ENCODE results near the gene POFUT1. TPM values are rescaled to one million over a fixed set of nuclear protein-coding genes. Genes with fewer than 3 reads are reported as not detected.
A peak's percentile ranks its signal among the peaks of the same experiment; 100 is the strongest.

POFUT1 gene
- total and polyA plus RNA-seq, 3 experiments from 2014 or later, result 15.8 to 88.8 (median 87.1) TPM

DNA sequence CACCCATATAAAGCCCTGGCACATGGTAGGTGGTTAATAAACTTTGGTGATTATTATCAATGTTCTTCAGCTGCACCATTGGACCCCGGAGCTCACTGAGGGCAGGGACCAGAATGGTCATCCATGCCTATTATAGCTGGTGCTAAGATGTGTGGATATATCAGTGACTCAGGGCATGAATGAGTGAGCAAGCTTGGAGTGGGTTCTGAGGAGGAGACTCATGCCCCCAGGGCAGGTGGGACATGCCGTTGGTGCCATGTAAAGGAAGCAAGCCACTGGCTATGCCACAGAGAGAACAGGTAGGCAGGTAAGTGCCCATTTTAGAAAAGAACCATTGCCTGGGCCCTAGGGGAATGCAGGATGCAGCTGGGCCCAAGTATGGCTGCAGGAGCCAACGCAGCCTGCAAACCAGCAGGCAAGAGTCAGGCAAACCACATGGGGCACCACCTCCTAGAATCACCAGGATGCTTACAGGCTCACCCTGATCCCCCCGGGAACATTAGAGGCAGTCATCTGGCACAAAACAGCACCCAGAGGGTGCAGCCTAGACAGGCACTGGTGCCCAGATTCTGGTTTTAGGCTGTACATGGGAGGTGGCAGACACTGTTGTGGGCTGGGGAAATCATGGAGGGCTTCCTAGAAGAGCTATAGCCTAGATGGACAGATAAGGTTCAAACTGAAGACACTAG is 23.6 kb upstream of the POFUT1 start:
- H3K4me1 ChIP-seq (ENCODE audit: insufficient read depth, low read length), result peaks cover 11% of the 10 kb centered on the region
- DNase-seq, result no peak
- H3K27ac ChIP-seq (ENCODE audit: low read depth, low read length), result no peak overlapping the region
- ChIA-PET POLR2A (no interaction called here), CTCF (no interaction called here)
- no peaks in the 10 kb centered on the region for H3K36me3 ChIP-seq (ENCODE audit: insufficient read depth, low read length)
- Mint-ChIP-seq H3K9me3 (no peaks in the 10 kb centered on the region), H3K4me3 (no peak overlapping the region), H3K36me3 (no peaks in the 10 kb centered on the region), H3K4me1 (peaks cover 5 to 9% (median 9%) of the 10 kb centered on the region in 3 donors), H3K27ac (no peak overlapping the region), H3K27me3 (peaks cover 0 to 2% of the 10 kb centered on the region in 2 donors)
- no peaks in the 10 kb centered on the region for H3K9me3 ChIP-seq (ENCODE audit: low read length)
- no peak overlapping the region for H3K4me3 ChIP-seq (ENCODE audit: low read length)
- H3K27me3 ChIP-seq (ENCODE audit: insufficient read depth, low read length, poor library complexity, severe bottlenecking), result no peaks in the 10 kb centered on the region

DNA sequence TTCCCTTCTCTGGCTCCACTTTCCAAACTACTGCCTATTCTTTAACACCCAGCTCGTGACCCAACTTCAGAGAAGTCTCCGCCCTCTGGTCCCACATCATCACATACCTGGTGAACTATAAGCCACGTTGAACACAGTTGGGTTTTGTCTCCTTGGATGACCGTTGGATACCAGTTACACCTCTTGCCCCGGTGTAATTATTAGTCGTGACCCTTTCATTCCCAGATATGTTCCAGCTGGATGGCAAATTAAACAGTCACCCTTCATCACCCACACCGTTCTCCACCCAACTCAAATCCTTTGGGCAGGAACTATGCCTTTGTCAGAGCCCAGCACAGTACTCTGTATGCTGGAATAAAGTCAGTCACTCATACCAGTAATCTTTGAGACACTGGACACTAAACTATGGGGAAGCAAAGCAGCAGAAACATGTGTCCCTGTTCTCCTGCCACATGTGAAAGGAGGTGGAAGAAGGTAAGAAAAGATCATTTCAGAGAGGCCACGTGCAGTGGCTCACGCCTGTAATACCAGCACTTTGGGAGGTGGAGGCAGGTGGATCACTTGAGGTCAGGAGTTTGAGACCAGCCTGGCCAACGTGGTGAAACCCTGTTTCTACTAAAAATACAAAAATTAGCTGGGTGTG is 22.6 kb upstream of the POFUT1 start:
- Histone ChIP-seq H3K27ac (ENCODE audit: low read depth, low read length) (no peak overlapping the region), H3K36me3 (ENCODE audit: insufficient read depth, low read length) (no peaks in the 10 kb centered on the region), H3K27me3 (ENCODE audit: insufficient read depth, low read length, poor library complexity, severe bottlenecking) (no peaks in the 10 kb centered on the region), H3K9me3 (ENCODE audit: low read length) (no peaks in the 10 kb centered on the region), H3K4me3 (ENCODE audit: low read length) (no peak overlapping the region), H3K4me1 (ENCODE audit: insufficient read depth, low read length) (peaks cover 18% of the 10 kb centered on the region)
- peaks cover 13 to 15% (median 14%) of the 10 kb centered on the region in 3 donors for H3K4me1 Mint-ChIP-seq
- H3K27me3 Mint-ChIP-seq, result peaks cover 0 to 2% of the 10 kb centered on the region in 2 donors
- H3K9me3 Mint-ChIP-seq, result no peaks in the 10 kb centered on the region
- ChIA-PET POLR2A (no interaction called here), CTCF (no interaction called here)
- H3K4me3 Mint-ChIP-seq, result no peak overlapping the region
- H3K27ac Mint-ChIP-seq, result no peak overlapping the region
- H3K36me3 Mint-ChIP-seq, result no peaks in the 10 kb centered on the region
- no peak for DNase-seq

DNA sequence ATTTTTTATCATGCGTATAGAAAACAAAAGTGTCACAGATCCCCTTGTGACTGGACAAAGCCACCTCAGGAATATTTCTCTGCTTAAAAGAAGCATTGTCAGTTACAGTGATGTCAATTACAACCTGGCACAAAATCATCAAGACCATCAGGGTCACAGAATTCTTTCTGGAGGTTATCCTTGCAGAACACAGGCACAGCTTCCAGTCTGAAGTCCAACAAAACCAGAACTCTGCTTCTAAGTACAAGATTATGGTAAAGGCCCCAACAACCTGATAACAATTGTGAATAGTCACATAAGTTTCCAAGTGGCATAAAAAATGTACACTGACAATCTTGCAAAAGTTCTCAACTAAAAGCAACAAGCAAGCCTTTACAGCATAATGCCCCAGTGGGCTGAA is 21.2 kb upstream of the POFUT1 start:
- POLR2A ChIA-PET, result no interaction called here
- no peak overlapping the region for H3K27ac ChIP-seq (ENCODE audit: low read depth, low read length)
- CTCF ChIA-PET, result no interaction called here
- Mint-ChIP-seq H3K27me3 (peaks cover 0 to 2% of the 10 kb centered on the region in 2 donors), H3K4me1 (peaks cover 18 to 25% (median 22%) of the 10 kb centered on the region in 3 donors), H3K4me3 (no peak overlapping the region), H3K27ac (no peak overlapping the region), H3K36me3 (no peaks in the 10 kb centered on the region), H3K9me3 (no peaks in the 10 kb centered on the region)
- peaks cover 18% of the 10 kb centered on the region for H3K4me1 ChIP-seq (ENCODE audit: insufficient read depth, low read length)
- no peak overlapping the region for H3K4me3 ChIP-seq (ENCODE audit: low read length)
- H3K9me3 ChIP-seq (ENCODE audit: low read length), result no peaks in the 10 kb centered on the region
- H3K27me3 ChIP-seq (ENCODE audit: insufficient read depth, low read length, poor library complexity, severe bottlenecking), result no peaks in the 10 kb centered on the region
- no peak for DNase-seq
- no peaks in the 10 kb centered on the region for H3K36me3 ChIP-seq (ENCODE audit: insufficient read depth, low read length)

DNA sequence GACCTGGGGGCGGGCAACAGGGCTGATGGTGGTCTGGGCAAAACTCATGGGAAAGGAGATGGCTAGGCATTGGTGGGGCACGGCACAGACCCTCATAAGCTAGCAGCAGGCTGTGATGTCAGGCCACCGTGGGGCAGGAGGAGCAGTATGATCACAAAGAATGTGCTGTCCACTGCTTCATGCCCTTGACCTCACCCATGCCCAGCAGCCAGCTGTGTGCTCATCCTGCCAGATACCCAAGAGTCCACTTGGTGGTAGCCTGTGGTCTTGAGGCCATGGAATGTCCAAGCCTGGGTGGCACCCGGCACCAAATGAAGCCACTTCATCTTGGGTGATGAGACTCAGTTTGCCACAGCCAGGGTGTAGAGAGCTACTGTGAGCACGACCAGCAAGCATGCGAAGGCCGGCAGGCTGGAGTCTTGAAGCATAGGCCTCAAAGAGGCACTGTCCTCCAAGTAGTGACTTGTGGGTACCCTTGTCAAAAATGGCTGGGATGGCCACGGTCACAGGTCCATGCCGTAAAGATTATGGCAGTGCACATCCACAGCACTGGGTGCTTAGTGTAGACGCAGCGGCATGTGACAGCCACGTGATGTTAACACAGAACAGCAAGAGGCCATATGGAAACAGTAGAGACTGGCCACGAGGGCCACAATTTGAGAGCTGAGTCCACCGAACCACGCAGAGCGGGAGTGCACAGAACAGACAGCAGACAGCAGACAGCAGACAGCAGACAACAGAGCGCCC is 19.1 kb upstream of the POFUT1 start:
- Mint-ChIP-seq H3K27ac (peak overlapping the region; percentile 61 to 96 (median 89)), H3K9me3 (no peaks in the 10 kb centered on the region), H3K36me3 (no peaks in the 10 kb centered on the region), H3K4me3 (peak overlapping the region; percentile 82 to 87 (median 84)), H3K27me3 (no peaks in the 10 kb centered on the region), H3K4me1 (peaks cover 20 to 29% (median 22%) of the 10 kb centered on the region in 3 donors)
- no peaks in the 10 kb centered on the region for H3K9me3 ChIP-seq (ENCODE audit: low read length)
- H3K27ac ChIP-seq (ENCODE audit: low read depth, low read length), result no peak overlapping the region
- ChIA-PET POLR2A (interaction anchor here (0.6 kb wide), 1 partner anchor 171 kb away, joined by 3 read pairs; no protein-coding TSS in a partner anchor), CTCF (no interaction called here)
- peak in 1 of 5 donors; percentile 43 for DNase-seq
- H3K4me3 ChIP-seq (ENCODE audit: low read length), result peak overlapping the region; percentile 64
- H3K27me3 ChIP-seq (ENCODE audit: insufficient read depth, low read length, poor library complexity, severe bottlenecking), result no peaks in the 10 kb centered on the region
- H3K36me3 ChIP-seq (ENCODE audit: insufficient read depth, low read length), result no peaks in the 10 kb centered on the region
- peaks cover 18% of the 10 kb centered on the region for H3K4me1 ChIP-seq (ENCODE audit: insufficient read depth, low read length)

DNA sequence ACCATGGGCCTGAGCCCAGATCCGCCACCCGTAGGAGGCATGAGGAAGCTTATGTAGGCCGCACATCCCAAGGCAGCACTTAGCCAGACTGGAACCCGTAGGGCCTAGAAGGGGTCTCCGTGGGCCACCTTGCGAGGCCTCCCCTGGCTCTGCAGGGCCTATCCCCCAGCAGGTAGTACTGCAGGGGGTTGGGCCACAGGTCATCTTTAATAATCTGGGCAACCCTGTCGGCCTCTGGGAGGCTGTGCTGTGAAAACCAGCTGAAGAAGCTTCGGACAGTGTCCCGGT is 18.6 kb upstream of the POFUT1 start:
- POLR2A ChIA-PET, result interaction anchor here (0.6 kb wide), 1 partner anchor 171 kb away, joined by 3 read pairs; no protein-coding TSS in a partner anchor
- Histone ChIP-seq H3K27ac (ENCODE audit: low read depth, low read length) (no peak overlapping the region), H3K27me3 (ENCODE audit: insufficient read depth, low read length, poor library complexity, severe bottlenecking) (no peaks in the 10 kb centered on the region), H3K4me3 (ENCODE audit: low read length) (peak overlapping the region; percentile 64), H3K9me3 (ENCODE audit: low read length) (no peaks in the 10 kb centered on the region), H3K4me1 (ENCODE audit: insufficient read depth, low read length) (peaks cover 18% of the 10 kb centered on the region), H3K36me3 (ENCODE audit: insufficient read depth, low read length) (no peaks in the 10 kb centered on the region)
- Mint-ChIP-seq H3K27me3 (peaks cover 0 to 3% of the 10 kb centered on the region in 2 donors), H3K4me1 (peaks cover 20 to 29% (median 22%) of the 10 kb centered on the region in 3 donors), H3K9me3 (no peaks in the 10 kb centered on the region), H3K36me3 (peaks cover 0 to 4% (median 0%) of the 10 kb centered on the region in 3 donors), H3K27ac (peak overlapping the region; percentile 21 to 96 (median 91)), H3K4me3 (peak overlapping the region; percentile 82 to 87 (median 85))
- DNase-seq, result no peak
- CTCF ChIA-PET, result no interaction called here

DNA sequence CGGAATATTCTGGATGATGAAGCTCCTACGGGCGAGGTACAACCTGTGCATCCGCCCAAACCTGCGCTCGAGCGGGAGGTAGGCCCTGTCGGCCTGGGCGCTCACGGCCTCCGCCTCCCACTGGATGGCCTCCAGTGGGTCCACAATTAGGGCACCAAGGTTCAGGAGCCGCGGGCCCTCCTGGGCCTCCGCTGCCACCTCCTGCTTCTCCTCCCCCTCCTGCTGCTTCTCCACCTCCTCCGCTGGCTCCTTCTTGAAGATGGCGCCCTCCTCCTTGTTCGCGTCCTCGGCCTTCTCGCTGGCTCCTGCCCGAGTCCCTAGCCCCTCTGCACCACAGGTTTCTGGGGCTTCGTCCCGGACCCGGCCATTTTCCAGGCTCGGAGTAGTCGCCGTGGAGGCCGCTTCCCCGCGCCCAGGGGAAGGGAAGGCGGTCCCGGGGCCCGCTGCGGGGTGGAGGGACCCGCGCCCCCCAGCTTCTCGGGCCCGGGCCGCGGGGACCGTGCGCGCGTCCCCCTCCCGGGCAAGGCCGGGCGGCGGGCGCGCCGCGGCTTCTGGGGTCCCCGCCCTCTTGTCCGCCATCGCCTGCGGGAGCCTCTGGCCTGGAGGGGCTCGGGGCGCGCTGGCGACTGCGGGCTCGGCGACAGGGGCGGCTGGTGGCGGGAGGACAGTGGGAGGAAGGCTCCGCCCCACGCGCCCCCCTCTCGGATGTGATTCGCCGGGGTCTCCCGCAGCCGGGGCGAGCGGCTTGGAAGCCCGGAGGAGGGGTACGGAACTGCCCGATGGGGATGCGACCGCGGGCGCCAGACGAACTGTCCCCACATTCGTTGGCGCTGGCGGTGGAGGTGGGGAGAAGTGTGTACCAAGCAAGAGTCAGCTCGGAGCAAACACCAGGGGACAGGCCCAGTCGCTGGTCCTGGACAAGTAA is 17.7 kb upstream of the POFUT1 start:
- Histone ChIP-seq H3K4me1 (ENCODE audit: insufficient read depth, low read length) (peaks cover 18% of the 10 kb centered on the region), H3K4me3 (ENCODE audit: low read length) (peak overlapping the region; percentile 64), H3K36me3 (ENCODE audit: insufficient read depth, low read length) (no peaks in the 10 kb centered on the region), H3K27ac (ENCODE audit: low read depth, low read length) (peak overlapping the region; percentile 4), H3K27me3 (ENCODE audit: insufficient read depth, low read length, poor library complexity, severe bottlenecking) (no peaks in the 10 kb centered on the region), H3K9me3 (ENCODE audit: low read length) (no peaks in the 10 kb centered on the region)
- no peaks in the 10 kb centered on the region for H3K9me3 Mint-ChIP-seq
- CTCF ChIA-PET, result no interaction called here
- POLR2A ChIA-PET, result interaction anchor here (0.5 to 0.6 kb wide), 2 partner anchors 95 to 170 kb away, joined by 3 to 4 read pairs; no protein-coding TSS in a partner anchor
- peak overlapping the region; percentile 82 to 94 (median 92) for H3K27ac Mint-ChIP-seq
- peaks cover 0 to 11% (median 4%) of the 10 kb centered on the region in 3 donors for H3K36me3 Mint-ChIP-seq
- peak overlapping the region; percentile 83 to 91 (median 85) for H3K4me3 Mint-ChIP-seq
- H3K4me1 Mint-ChIP-seq, result peaks cover 24 to 31% (median 26%) of the 10 kb centered on the region in 3 donors
- peaks cover 0 to 3% of the 10 kb centered on the region in 2 donors for H3K27me3 Mint-ChIP-seq
- peak; percentile 24 to 58 (median 39) for DNase-seq

DNA sequence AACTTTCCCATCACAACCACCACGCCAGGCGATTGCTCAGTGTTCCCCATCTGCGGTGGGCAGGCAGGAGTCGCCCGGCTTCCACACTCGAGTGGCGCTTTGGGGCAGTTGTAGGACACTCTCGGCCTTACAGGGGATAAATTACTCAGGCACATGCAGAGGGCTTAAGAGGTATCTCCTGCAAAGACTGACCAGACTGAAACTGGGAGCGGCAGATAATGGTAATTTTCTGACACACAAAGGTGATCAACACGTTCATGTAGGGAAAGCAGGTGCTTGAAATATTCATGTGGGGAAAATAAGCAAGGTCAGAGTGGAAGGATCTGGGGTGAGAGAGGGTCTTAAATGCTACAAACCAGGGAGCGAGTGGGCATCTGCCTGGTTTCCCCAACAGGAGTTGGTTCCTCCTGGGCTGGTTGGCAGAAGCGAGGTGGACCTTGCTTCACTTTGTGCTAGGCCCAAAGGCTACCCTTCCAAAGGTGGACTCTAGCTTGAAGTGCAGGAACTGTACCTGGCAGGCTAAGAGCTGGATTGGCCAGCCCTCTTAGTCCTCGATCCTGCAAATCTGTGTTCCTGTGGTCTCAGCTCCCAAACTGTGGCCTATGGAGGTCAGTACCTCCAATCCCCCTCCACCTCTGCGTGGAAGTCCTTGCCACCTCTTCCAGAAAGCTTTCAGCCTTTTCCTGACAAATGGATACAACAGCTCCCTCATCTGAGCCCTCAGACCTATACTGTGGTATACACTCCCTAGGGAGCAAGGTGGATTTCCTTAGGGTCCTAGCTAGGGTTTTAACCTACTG is 16.9 kb upstream of the POFUT1 start:
- Histone ChIP-seq H3K4me1 (ENCODE audit: insufficient read depth, low read length) (peaks cover 18% of the 10 kb centered on the region), H3K27me3 (ENCODE audit: insufficient read depth, low read length, poor library complexity, severe bottlenecking) (no peaks in the 10 kb centered on the region), H3K27ac (ENCODE audit: low read depth, low read length) (peak overlapping the region; percentile 4), H3K4me3 (ENCODE audit: low read length) (no peak overlapping the region), H3K9me3 (ENCODE audit: low read length) (no peaks in the 10 kb centered on the region), H3K36me3 (ENCODE audit: insufficient read depth, low read length) (peaks cover 8% of the 10 kb centered on the region)
- CTCF ChIA-PET, result no interaction called here
- peak overlapping the region; percentile 28 to 94 (median 82) for H3K27ac Mint-ChIP-seq
- H3K9me3 Mint-ChIP-seq, result no peaks in the 10 kb centered on the region
- H3K4me1 Mint-ChIP-seq, result peaks cover 24 to 31% (median 31%) of the 10 kb centered on the region in 3 donors
- no peak for DNase-seq
- peaks cover 0 to 3% of the 10 kb centered on the region in 2 donors for H3K27me3 Mint-ChIP-seq
- POLR2A ChIA-PET, result interaction anchor here (0.5 kb wide), 1 partner anchor 94 kb away, joined by 4 read pairs; no protein-coding TSS in a partner anchor
- peaks cover 5 to 19% (median 5%) of the 10 kb centered on the region in 3 donors for H3K36me3 Mint-ChIP-seq
- peak overlapping the region; percentile 76 to 91 (median 84) for H3K4me3 Mint-ChIP-seq
